Smooth muscle cell (in vitro differentiated cells): Measurements from ENCODE around the gene DNAL1. TPM values are rescaled to one million over a fixed set of nuclear protein-coding genes. Genes with fewer than 3 reads are reported as not detected.

Experiments used
- DNase-seq: peaks from one replicate; lab custom pipeline; 2025; ENCODE audit not compliant: unreplicated experiment; lab: John Stamatoyannopoulos, UW
- H2AFZ ChIP-seq: fragments of 200-600 bp; sonication (generic); 2 replicates; pipeline ENCODE4 v1.6.0; 2016; ENCODE audit warnings: antibody characterized with exemption, low read depth, mild to moderate bottlenecking
- H3F3A ChIP-seq: fragments of 200-600 bp; sonication (generic); 2 replicates; pipeline ENCODE4 v1.6.0; 2017; ENCODE audit warnings: antibody characterized with exemption, low read depth
- H3K27ac ChIP-seq: fragments of 200-600 bp; sonication (generic); 2 replicates; pipeline ENCODE4 v1.5.1; 2016; ENCODE audit warnings: low read depth, mild to moderate bottlenecking
- H3K27me3 ChIP-seq: fragments of 200-600 bp; sonication (generic); 2 replicates; pipeline ENCODE4 v1.6.1; 2016; ENCODE audit warnings: low read depth, mild to moderate bottlenecking
- H3K36me3 ChIP-seq: fragments of 200-600 bp; sonication (generic); 2 replicates; pipeline ENCODE4 v1.5.1; 2016; ENCODE audit warnings: low read depth
- H3K4me1 ChIP-seq: fragments of 200-600 bp; sonication (generic); 2 replicates; pipeline ENCODE4 v1.5.1; 2016; ENCODE audit warnings: low read depth
- H3K4me2 ChIP-seq: fragments of 200-600 bp; sonication (generic); 2 replicates; pipeline ENCODE4 v1.6.0; 2016; ENCODE audit warnings: mild to moderate bottlenecking
- H3K4me3 ChIP-seq: fragments of 200-600 bp; sonication (generic); 2 replicates; pipeline ENCODE4 v1.5.1; 2016; ENCODE audit warnings: mild to moderate bottlenecking
- H3K79me2 ChIP-seq: fragments of 200-600 bp; sonication (generic); 2 replicates; pipeline ENCODE4 v1.6.0; 2016; ENCODE audit warnings: low read depth, mild to moderate bottlenecking
- H3K9ac ChIP-seq: fragments of 200-600 bp; sonication (generic); 2 replicates; pipeline ENCODE4 v1.6.0; 2016; ENCODE audit warnings: low read depth
- H3K9me3 ChIP-seq: fragments of 200-600 bp; sonication (generic); replicated peaks from 2 replicates; pipeline ENCODE4 v1.5.1; 2016; ENCODE audit warnings: low read depth
- H4K20me1 ChIP-seq: fragments of 200-600 bp; sonication (generic); 2 replicates; pipeline ENCODE4 v1.6.0; 2016; ENCODE audit warnings: low read depth
- CTCF ChIP-seq: fragments of 200-600 bp; sonication (generic); IDR thresholded peaks from 2 replicates; pipeline ENCODE4 v1.5.1; 2017; ENCODE audit warnings: borderline replicate concordance, mild to moderate bottlenecking, antibody characterized with exemption; ENCODE audit not compliant: insufficient read depth, poor library complexity, severe bottlenecking
- WGBS: methylation state at CpG from one replicate; pipeline ENCODE4 v1.1.7; 2016; ENCODE audit warnings: low lambda C conversion rate; 5-methylcytosine and 5-hydroxymethylcytosine counted together
- polyA plus RNA-seq: library from polyadenylated mRNA; unstranded; fragments of >200 nt; fragmentation: Nextera tagmentation; extraction: Ambion mirVana; gene quantifications from 2 replicates; pipeline ENCODE4 v1.2.1, GENCODE V29; 2016
- total RNA-seq: library from RNA; depleted of rRNA; stranded (reverse); fragments of >200 nt; gene quantifications from 2 replicates; pipeline ENCODE4 v1.2.3, GENCODE V29; 2014

DNAL1 gene
- total and polyA plus RNA-seq, 2 experiments from 2014 or later, result 10.4 to 12.2 TPM

GRCh38 chr14:73637830-73638229 is 7.0 kb upstream of the DNAL1 start:
- no peak overlapping the region for H3K27ac ChIP-seq
- no peak overlapping the region for H2AFZ ChIP-seq
- H4K20me1 ChIP-seq, result no peaks in the 10 kb centered on the region
- 93% methylated on average over 5 of the region's 5 CpGs for WGBS
- no peaks in the 10 kb centered on the region for H3K79me2 ChIP-seq
- TF ChIP-seq CTCF, result no peak
- H3K9me3 ChIP-seq, result no peaks in the 10 kb centered on the region
- H3K36me3 ChIP-seq, result no peaks in the 10 kb centered on the region
- no peaks in the 10 kb centered on the region for H3F3A ChIP-seq
- H3K27me3 ChIP-seq, result peaks cover 27% of the 10 kb centered on the region
- H3K9ac ChIP-seq, result no peak overlapping the region
- no peak overlapping the region for H3K4me3 ChIP-seq
- H3K4me1 ChIP-seq, result peaks cover 9% of the 10 kb centered on the region
- DNase-seq, result no peak
- H3K4me2 ChIP-seq, result no peak overlapping the region

- WGBS, result 98% methylated on average over 5 of the region's 5 CpGs
- TF ChIP-seq CTCF, result no peak
- H2AFZ ChIP-seq, result no peak overlapping the region
- no peaks in the 10 kb centered on the region for H4K20me1 ChIP-seq
- no peak overlapping the region for H3K4me3 ChIP-seq
- H3K27me3 ChIP-seq, result no peaks in the 10 kb centered on the region
- H3F3A ChIP-seq, result no peaks in the 10 kb centered on the region
- H3K9me3 ChIP-seq, result no peaks in the 10 kb centered on the region
- DNase-seq, result no peak
- no peaks in the 10 kb centered on the region for H3K36me3 ChIP-seq
- peaks cover 8% of the 10 kb centered on the region for H3K79me2 ChIP-seq
- H3K4me1 ChIP-seq, result peaks cover 11% of the 10 kb centered on the region
- H3K9ac ChIP-seq, result no peak overlapping the region
- no peak overlapping the region for H3K4me2 ChIP-seq
- no peak overlapping the region for H3K27ac ChIP-seq
Observed at GRCh38 chr14:73640796-73641365, 3.9 kb upstream of the DNAL1 start.

GRCh38 chr14:73645248-73645610 is 443 bp downstream of the DNAL1 start:
- no peaks in the 10 kb centered on the region for H3F3A ChIP-seq
- WGBS, result 11% methylated on average over 7 of the region's 7 CpGs
- H3K9me3 ChIP-seq, result no peaks in the 10 kb centered on the region
- H2AFZ ChIP-seq, result peak overlapping the region; percentile 94
- peaks cover 11% of the 10 kb centered on the region for H3K4me1 ChIP-seq
- H3K4me2 ChIP-seq, result peak overlapping the region; percentile 90
- no peaks in the 10 kb centered on the region for H3K27me3 ChIP-seq
- no peak for DNase-seq
- H3K27ac ChIP-seq, result peak overlapping the region; percentile 55
- peak overlapping the region; percentile 89 for H3K4me3 ChIP-seq
- no peak for TF ChIP-seq CTCF
- no peaks in the 10 kb centered on the region for H3K36me3 ChIP-seq
- H3K9ac ChIP-seq, result peak overlapping the region; percentile 88
- H3K79me2 ChIP-seq, result peaks cover 28% of the 10 kb centered on the region
- H4K20me1 ChIP-seq, result no peaks in the 10 kb centered on the region

- Histone ChIP-seq H3F3A (no peaks in the 10 kb centered on the region), H3K36me3 (no peaks in the 10 kb centered on the region), H2AFZ (no peak overlapping the region), H3K27me3 (no peaks in the 10 kb centered on the region), H3K4me1 (no peaks in the 10 kb centered on the region), H3K9ac (no peak overlapping the region), H3K4me2 (no peak overlapping the region), H3K79me2 (peaks cover 33% of the 10 kb centered on the region), H3K9me3 (no peaks in the 10 kb centered on the region), H4K20me1 (no peaks in the 10 kb centered on the region), H3K4me3 (no peak overlapping the region), H3K27ac (no peak overlapping the region)
- TF ChIP-seq CTCF, result no peak
- no peak for DNase-seq
Observed at GRCh38 chr14:73651005-73651404, 6.2 kb downstream of the DNAL1 start.
